Karpas-422 (cell line): ENCODE data around the gene ZNF627. TPM values are rescaled to one million over a fixed set of nuclear protein-coding genes. Genes with fewer than 3 reads are reported as not detected.

Experiments
- DNase-seq: peaks from one replicate; pipeline ENCODE4 v3.0.0-alpha.2; 2015
- H2AFZ ChIP-seq: fragments of 200-600 bp; sonication (generic); 2 replicates; pipeline ENCODE4 v1.6.1; 2014; ENCODE audit warnings: antibody characterized with exemption, low read length, mixed read lengths
- H3K27ac ChIP-seq: fragments of 200-600 bp; sonication (generic); 2 replicates; pipeline ENCODE4 v1.5.1; 2014; ENCODE audit warnings: mild to moderate bottlenecking, low read length, moderate library complexity
- H3K27me3 ChIP-seq: fragments of 200-600 bp; sonication (generic); 2 replicates; pipeline ENCODE4 v1.6.1; 2014; ENCODE audit warnings: low read length, mixed read lengths
- H3K36me3 ChIP-seq: fragments of 200-600 bp; sonication (generic); 2 replicates; pipeline ENCODE4 v1.6.1; 2014; ENCODE audit warnings: low read length, mixed read lengths; ENCODE audit not compliant: insufficient read depth
- H3K4me1 ChIP-seq: fragments of 200-600 bp; sonication (generic); 2 replicates; pipeline ENCODE4 v1.6.1; 2014; ENCODE audit warnings: mild to moderate bottlenecking, low read length, mixed read lengths
- H3K4me2 ChIP-seq: fragments of 200-600 bp; sonication (generic); 2 replicates; pipeline ENCODE4 v1.6.1; 2014; ENCODE audit warnings: low read length, low read depth, mild to moderate bottlenecking; ENCODE audit not compliant: poor library complexity, severe bottlenecking
- H3K4me3 ChIP-seq: fragments of 200-600 bp; sonication (generic); 2 replicates; pipeline ENCODE4 v1.5.1; 2014; ENCODE audit warnings: mild to moderate bottlenecking, antibody characterized with exemption, low read length, mixed read lengths
- H3K79me2 ChIP-seq: fragments of 200-600 bp; sonication (generic); 2 replicates; pipeline ENCODE4 v1.6.1; 2014; ENCODE audit warnings: mild to moderate bottlenecking, low read length, mixed read lengths
- H3K9ac ChIP-seq: fragments of 200-600 bp; sonication (generic); 2 replicates; pipeline ENCODE4 v1.6.0; 2014; ENCODE audit warnings: low read length
- H3K9me2 ChIP-seq: fragments of 200-600 bp; sonication (generic), shearing (Covaris generic); replicated peaks from 2 replicates; pipeline ENCODE4 v1.6.0; 2014; ENCODE audit warnings: mild to moderate bottlenecking, low read length, moderate library complexity; ENCODE audit not compliant: insufficient read depth
- H3K9me3 ChIP-seq: fragments of 300-700, 200-600 bp; sonication (generic); 2 replicates; pipeline ENCODE4 v1.6.1; 2014; ENCODE audit warnings: low read length, mixed read lengths
- H4K20me1 ChIP-seq: fragments of 200-600 bp; sonication (generic); 2 replicates; pipeline ENCODE4 v1.6.1; 2014; ENCODE audit warnings: mild to moderate bottlenecking, antibody characterized with exemption, low read length, low read depth; ENCODE audit not compliant: insufficient read depth
- total RNA-seq: library from RNA; depleted of rRNA; stranded (reverse); fragments of >200 nt; shearing (Covaris generic); gene quantifications from 2 replicates; pipeline ENCODE4 v1.2.3, GENCODE V29; 2014; ENCODE audit warnings: low replicate concordance; rRNA removed

The ZNF627 gene
- total RNA-seq = 19.9 and 27.7 TPM in 2 replicates

DNA sequence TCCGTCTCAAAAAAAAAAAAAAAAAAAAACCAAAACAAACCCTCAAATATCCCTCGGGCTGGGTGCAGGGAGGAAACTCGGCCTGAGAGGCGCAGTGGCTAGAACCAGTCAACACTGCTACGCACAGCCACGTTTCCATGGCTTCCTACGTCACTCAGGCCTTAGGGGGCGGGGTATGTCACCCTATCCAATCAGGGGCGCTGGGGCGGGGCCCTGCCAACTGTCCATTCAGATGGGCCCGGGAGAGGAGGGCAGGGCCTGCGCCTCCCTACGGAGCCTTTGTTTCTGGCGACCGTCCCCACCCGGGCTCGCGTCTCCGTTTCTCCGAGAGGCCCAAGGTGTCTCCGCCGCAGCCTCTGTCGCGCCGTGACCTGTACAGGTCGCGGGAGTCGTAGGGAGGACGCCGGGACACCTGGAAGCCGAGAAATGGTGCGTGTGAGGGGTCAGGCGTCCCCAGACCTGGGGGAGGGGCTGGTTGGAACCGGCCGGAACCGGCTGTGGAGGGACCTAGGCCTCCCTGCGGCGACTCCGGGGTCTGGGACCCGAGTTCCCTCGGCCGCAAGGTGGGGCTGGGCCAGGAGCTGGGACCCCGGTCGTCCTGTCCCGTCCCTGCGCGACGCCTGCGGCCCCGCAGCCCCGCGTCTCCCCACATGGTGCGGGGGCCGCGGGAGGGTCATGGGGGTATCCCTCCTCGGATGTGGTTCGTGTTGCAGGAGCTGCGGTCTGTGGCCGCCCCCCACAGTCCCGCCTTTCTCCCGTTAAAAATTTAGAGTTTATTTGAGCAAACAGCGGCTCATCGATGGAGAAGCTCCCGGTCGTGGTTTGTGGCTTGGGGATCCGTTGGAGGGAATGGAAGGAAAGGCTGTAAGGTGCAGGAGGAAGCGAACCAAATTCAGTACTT lies at the start of gene ZNF627:
TSS of gene ZNF627 (plus strand) at position 282 of the 901 bp plus-strand sequence. CDS start at position 427, 145 bp downstream.
- H3K9me3 ChIP-seq = peaks cover 3% of the 10 kb centered on the region; the same call in 1 of the 2 replicates
- H3K27me3 ChIP-seq = no peaks in the 10 kb centered on the region
- H3K9me2 ChIP-seq = no peaks in the 10 kb centered on the region
- H3K79me2 ChIP-seq = peaks cover 46% of the 10 kb centered on the region
- H2AFZ ChIP-seq = no peak within 1 kb of the TSS
- H3K36me3 ChIP-seq = peaks cover 22% of the 10 kb centered on the region
- peak within 1 kb of the TSS; percentile 55 for H3K27ac ChIP-seq
- H3K9ac ChIP-seq = peak within 1 kb of the TSS; percentile 83
- peak within 1 kb of the TSS; percentile 96 for H3K4me3 ChIP-seq
- peak; percentile 99 for DNase-seq
- peaks cover 20% of the 10 kb centered on the region for H3K4me1 ChIP-seq
- no peaks in the 10 kb centered on the region for H4K20me1 ChIP-seq
- H3K4me2 ChIP-seq = peak within 1 kb of the TSS; percentile 87

DNA sequence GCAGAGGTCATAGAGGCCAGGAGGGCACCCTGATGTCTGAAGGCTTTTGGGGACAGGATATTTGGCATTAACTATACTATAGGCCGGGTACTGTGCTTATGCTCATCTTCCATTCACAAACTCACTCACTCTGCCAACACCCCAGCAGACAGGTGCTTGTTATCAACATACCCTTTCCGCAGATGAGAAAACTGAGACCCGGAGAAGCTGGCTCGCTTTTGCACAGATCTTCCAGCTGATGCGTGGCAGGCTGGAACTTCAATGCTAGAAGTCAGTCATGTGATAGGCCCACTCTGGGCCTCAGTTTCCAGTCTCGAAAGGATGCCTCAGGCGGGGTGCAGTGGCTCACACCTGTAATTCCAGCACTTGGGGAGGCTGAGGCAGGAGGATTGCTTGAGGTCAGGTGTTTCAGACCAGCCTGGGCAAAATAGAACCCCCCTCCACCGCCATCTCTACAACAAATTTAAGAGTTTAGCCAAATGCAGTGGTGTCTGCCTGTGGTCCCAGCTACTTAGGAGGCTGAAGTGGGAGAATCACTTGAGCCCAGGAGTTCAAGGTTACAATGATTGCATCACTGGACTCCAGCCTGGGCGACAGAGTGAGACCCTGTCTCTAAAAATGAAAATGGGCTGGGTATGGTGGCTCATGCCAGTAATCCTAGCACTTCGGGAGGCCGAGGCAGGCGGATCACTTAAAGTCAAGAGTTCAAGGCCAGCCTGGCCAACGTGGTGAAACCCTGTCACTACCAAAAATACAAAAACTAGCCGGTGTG lies 49.2 kb upstream of the ZNF627 start:
- H3K9me3 ChIP-seq = no peaks in the 10 kb centered on the region
- H3K9ac ChIP-seq = no peak overlapping the region
- H3K79me2 ChIP-seq = no peaks in the 10 kb centered on the region
- no peaks in the 10 kb centered on the region for H3K4me1 ChIP-seq
- no peak overlapping the region for H3K4me3 ChIP-seq
- H3K4me2 ChIP-seq = no peak overlapping the region
- H3K27ac ChIP-seq = no peak overlapping the region
- H4K20me1 ChIP-seq = no peaks in the 10 kb centered on the region
- no peak for DNase-seq
- H3K36me3 ChIP-seq = no peaks in the 10 kb centered on the region
- H3K9me2 ChIP-seq = no peaks in the 10 kb centered on the region
- no peaks in the 10 kb centered on the region for H3K27me3 ChIP-seq
- H2AFZ ChIP-seq = no peak overlapping the region

DNA sequence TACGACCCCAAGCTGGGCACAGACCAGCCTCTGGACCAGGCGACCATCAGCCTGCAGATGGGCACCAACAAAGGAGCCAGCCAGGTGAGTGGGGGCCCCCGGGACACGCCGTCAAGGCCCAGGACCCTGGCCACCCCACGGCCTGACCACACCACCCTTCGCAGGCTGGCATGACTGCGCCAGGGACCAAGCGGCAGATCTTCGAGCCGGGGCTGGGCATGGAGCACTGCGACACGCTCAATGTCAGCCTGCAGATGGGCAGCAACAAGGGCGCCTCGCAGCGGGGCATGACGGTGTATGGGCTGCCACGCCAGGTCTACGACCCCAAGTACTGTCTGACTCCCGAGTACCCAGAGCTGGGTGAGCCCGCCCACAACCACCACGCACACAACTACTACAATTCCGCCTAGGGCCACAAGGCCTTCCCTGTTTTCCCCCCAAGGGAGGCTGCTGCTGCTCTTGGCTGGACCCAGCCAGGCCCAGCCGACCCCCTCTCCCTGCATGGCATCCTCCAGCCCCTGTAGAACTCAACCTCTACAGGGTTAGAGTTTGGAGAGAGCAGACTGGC lies 47.8 kb upstream of the ZNF627 start:
- DNase-seq = no peak
- 0 out of 2 replicates have a peak, but pooled peaks cover 6% of the 10 kb centered on the region for H4K20me1 ChIP-seq
- no peaks in the 10 kb centered on the region for H3K9me2 ChIP-seq
- H3K4me3 ChIP-seq = no peak overlapping the region
- H3K9me3 ChIP-seq = no peaks in the 10 kb centered on the region
- no peaks in the 10 kb centered on the region for H3K4me1 ChIP-seq
- H3K27ac ChIP-seq = no peak overlapping the region
- no peak overlapping the region for H3K4me2 ChIP-seq
- H2AFZ ChIP-seq = no peak overlapping the region
- 0 out of 2 replicates have a peak, but pooled peaks cover 3% of the 10 kb centered on the region for H3K36me3 ChIP-seq
- no peaks in the 10 kb centered on the region for H3K79me2 ChIP-seq
- H3K9ac ChIP-seq = no peak overlapping the region
- no peaks in the 10 kb centered on the region for H3K27me3 ChIP-seq

DNA sequence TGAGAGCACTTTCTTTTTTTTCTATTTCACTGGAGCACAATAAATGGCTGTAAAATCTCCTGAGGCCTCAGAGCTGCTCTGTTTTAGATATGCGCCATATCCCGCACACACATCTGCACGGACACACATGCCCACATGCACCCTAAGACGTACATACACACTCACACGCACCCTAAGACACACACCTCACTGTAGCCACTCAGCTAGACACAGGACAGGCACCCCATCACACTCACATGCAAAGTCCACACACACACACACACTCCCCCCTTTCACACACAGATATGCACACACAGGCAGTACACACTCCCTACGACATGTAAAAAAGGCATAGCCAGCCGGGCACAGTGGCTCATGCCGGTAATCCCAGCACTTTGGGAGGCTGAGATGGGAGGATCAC lies 47.0 kb upstream of the ZNF627 start:
- H3K9ac ChIP-seq = no peak overlapping the region
- no peak overlapping the region for H2AFZ ChIP-seq
- H3K79me2 ChIP-seq = peaks cover 2% of the 10 kb centered on the region
- no peak overlapping the region for H3K4me2 ChIP-seq
- H3K27me3 ChIP-seq = no peaks in the 10 kb centered on the region
- H3K27ac ChIP-seq = no peak overlapping the region
- H4K20me1 ChIP-seq = 0 out of 2 replicates have a peak, but pooled peaks cover 6% of the 10 kb centered on the region
- H3K4me1 ChIP-seq = no peaks in the 10 kb centered on the region
- H3K36me3 ChIP-seq = peaks cover 3% of the 10 kb centered on the region; the same call in 1 of the 2 replicates
- H3K4me3 ChIP-seq = no peak overlapping the region
- no peaks in the 10 kb centered on the region for H3K9me2 ChIP-seq
- no peaks in the 10 kb centered on the region for H3K9me3 ChIP-seq
- no peak for DNase-seq

DNA sequence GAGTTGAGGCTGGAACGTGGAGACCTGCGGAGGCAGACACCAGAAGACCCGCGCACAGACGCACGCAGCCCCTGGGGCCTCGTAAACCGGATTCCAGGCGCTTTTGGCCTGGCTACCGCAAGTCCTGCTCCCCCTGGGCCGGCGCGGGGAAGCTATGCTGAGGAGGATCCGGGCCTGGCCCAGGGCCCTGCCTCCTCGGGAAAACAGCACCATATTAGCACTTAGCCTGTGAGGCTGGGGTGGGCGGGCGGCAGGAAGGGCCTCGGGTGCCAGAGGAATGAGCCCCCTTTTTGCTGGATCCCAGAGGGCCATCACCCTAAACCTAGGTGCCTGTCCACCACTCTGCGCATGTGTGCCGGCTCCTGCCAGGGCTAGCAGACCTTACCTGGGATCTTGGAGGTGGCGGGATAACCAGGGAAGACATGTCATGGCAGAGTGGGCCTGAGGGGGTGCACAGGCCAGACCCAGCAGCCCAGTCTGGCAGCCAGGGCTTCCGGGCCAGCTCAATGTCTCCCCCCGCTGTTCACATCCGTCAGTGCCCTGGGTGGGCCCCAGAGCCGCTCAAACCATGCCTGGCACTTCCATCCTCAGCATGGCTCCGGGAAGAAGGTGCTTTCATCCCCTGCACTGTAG lies 45.6 kb upstream of the ZNF627 start:
- DNase-seq = peak; percentile 63
- Histone ChIP-seq H3K27ac (no peak overlapping the region), H3K27me3 (no peaks in the 10 kb centered on the region)

DNA sequence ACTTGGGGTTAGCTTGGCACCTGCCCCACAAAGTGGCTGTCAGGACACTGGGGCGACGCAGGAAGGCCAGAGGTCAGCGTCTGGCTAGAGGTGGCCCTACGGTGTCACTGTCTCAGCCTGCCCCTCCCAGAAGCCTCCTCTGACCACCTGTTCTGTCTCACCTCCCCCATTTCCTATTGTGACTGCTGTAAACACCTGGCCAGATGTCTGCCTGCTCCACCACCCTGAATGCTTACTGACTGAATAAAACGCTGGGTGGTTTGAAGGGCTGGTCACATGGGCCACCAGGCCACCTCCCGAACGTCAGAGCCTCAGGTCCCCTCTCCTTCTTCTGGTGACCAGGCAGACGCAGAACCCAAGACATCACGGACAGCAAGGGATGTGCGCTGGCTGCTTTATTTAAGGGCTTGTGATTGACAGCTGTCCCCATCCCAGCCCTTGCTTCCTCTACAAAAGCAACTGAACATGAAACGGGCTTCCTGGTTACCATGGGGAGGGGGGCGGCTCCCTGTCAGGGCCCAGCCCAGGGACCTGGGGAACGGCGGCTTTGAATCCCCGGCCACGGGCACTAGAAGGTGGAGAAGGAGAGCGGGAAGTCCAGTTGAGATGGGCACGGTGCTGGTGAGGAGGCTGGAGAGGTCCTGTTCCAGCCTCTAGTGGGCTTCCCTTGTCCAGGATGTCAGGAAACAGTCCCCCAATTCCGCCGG lies 44.5 kb upstream of the ZNF627 start:
- Histone ChIP-seq H3K9ac (no peak overlapping the region), H3K27ac (no peak overlapping the region), H3K4me2 (no peak overlapping the region), H3K4me1 (peaks cover 8% of the 10 kb centered on the region), H2AFZ (no peak overlapping the region), H3K36me3 (peaks cover 7% of the 10 kb centered on the region; the same call in 1 of the 2 replicates), H3K9me3 (no peaks in the 10 kb centered on the region), H4K20me1 (peaks cover 15% of the 10 kb centered on the region), H3K79me2 (peaks cover 26% of the 10 kb centered on the region), H3K27me3 (no peaks in the 10 kb centered on the region), H3K4me3 (no peak overlapping the region), H3K9me2 (no peaks in the 10 kb centered on the region)
- DNase-seq = no peak

More for the DNA sequence above, 45.6 kb upstream of the ZNF627 start:
- peaks cover 14% of the 10 kb centered on the region; the same call in 1 of the 2 replicates for H4K20me1 ChIP-seq
- H3K4me2 ChIP-seq = no peak overlapping the region
- no peak overlapping the region for H3K9ac ChIP-seq
- no peaks in the 10 kb centered on the region for H3K9me2 ChIP-seq
- H3K4me3 ChIP-seq = no peak overlapping the region
- H3K4me1 ChIP-seq = peaks cover under 1% of the 10 kb centered on the region
- H3K79me2 ChIP-seq = peaks cover 16% of the 10 kb centered on the region
- no peak overlapping the region for H2AFZ ChIP-seq
- peaks cover 7% of the 10 kb centered on the region; the same call in 1 of the 2 replicates for H3K36me3 ChIP-seq
- no peaks in the 10 kb centered on the region for H3K9me3 ChIP-seq

DNA sequence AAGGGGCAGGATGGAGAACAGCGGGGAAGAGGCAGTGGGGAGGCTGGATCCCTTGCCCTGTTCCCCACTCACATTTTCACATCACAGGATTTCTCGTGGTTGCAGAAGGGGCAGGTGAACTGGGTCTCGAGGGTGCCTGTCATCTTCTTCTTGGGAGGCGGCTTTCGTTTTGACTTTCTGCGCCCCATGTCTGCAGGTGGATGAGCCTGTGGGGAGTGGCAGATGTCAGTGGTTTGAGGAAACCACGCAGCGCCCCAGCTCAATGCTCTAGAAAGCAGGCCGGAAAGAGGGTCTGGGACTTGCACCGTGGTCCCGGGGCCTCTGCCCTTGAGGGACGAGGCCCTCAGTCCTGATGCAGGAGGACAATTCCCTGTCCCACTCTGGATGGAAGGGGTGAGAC lies 43.1 kb upstream of the ZNF627 start:
- Histone ChIP-seq H3K4me3 (no peak overlapping the region), H3K9ac (no peak overlapping the region), H3K4me2 (no peak overlapping the region), H2AFZ (no peak overlapping the region), H3K4me1 (peaks cover 12% of the 10 kb centered on the region), H3K27me3 (no peaks in the 10 kb centered on the region), H3K9me3 (no peaks in the 10 kb centered on the region), H4K20me1 (peaks cover 24% of the 10 kb centered on the region), H3K79me2 (peaks cover 38% of the 10 kb centered on the region), H3K9me2 (no peaks in the 10 kb centered on the region), H3K27ac (no peak overlapping the region), H3K36me3 (peaks cover 7% of the 10 kb centered on the region; the same call in 1 of the 2 replicates)
- no peak for DNase-seq
